ENCODE results near the gene KMT5C.

The KMT5C gene

GRCh38 chr19:55303477-55303876 is 36.2 kb upstream of the KMT5C start:
- DNase-seq (ENCODE audit: low read depth): no peak
- TF ChIP-seq, protein P1, sequence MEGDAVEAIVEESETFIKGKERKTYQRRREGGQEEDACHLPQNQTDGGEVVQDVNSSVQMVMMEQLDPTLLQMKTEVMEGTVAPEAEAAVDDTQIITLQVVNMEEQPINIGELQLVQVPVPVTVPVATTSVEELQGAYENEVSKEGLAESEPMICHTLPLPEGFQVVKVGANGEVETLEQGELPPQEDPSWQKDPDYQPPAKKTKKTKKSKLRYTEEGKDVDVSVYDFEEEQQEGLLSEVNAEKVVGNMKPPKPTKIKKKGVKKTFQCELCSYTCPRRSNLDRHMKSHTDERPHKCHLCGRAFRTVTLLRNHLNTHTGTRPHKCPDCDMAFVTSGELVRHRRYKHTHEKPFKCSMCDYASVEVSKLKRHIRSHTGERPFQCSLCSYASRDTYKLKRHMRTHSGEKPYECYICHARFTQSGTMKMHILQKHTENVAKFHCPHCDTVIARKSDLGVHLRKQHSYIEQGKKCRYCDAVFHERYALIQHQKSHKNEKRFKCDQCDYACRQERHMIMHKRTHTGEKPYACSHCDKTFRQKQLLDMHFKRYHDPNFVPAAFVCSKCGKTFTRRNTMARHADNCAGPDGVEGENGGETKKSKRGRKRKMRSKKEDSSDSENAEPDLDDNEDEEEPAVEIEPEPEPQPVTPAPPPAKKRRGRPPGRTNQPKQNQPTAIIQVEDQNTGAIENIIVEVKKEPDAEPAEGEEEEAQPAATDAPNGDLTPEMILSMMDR (conservative IDR thresholded peaks at IDR 0.05; ENCODE audit: low read depth, low read length): no peak
- no peak overlapping the region for H3K4me3 ChIP-seq (ENCODE audit: low read length)

DNA sequence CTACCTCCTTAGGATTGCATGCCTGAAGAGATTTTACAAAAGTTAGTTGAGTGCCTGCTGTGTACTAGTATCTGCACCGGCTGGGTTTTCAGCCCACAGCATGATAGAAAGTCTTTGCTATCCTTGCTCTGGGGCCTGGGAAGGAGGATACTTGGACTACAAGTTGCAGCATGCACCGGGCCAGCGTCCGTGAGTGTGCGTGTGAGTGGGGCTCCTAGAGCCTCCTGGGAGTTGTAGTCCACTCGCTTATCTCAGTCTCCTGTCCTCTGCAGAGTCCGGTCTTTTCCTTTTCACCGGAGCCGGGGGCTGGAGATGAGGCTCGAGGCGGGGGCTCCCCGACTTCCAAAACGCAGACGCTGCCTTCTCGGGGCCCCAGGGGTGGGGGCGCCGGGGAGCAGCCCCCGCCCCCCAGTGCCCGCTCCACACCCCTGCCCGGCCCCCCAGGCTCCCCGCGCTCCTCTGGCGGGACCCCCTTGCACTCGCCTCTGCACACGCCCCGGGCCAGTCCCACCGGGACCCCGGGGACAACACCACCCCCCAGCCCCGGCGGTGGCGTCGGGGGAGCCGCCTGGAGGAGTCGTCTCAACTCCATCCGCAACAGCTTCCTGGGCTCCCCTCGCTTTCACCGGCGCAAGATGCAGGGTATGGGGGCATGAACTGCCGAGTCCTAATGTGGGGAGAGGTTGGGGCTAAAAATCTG is 35.2 kb upstream of the KMT5C start:
- no peak overlapping the region for H3K4me3 ChIP-seq (ENCODE audit: low read length)
- no peak for DNase-seq (ENCODE audit: low read depth)

GRCh38 chr19:55304980-55305379 is 34.7 kb upstream of the KMT5C start:
- TF ChIP-seq, protein P1 (conservative IDR thresholded peaks at IDR 0.05; ENCODE audit: low read depth, low read length): no peak

More for the DNA sequence above, 35.2 kb upstream of the KMT5C start:
- TF ChIP-seq, protein P1 (conservative IDR thresholded peaks at IDR 0.05; ENCODE audit: low read depth, low read length): no peak

DNA sequence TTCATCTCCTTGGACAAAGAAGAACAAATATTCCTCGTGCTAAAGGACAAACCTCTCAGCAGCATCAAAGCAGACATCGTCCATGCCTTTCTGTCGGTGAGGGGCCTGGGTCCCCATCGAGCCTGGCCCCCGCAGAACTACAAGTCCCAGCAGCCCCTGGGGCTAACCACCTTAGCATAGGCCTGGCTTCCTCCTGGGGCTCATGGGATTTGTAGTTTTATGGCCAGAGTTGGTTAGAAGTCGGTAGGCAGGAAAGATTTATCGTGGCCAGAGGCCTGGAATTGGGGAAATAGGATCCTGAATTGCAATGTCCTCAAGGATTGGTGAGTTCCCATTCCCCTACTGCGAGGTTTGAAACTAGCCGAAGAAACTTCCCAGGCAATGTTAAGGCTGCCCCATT is 34.2 kb upstream of the KMT5C start:
- TF ChIP-seq, protein P1 (conservative IDR thresholded peaks at IDR 0.05; ENCODE audit: low read depth, low read length): no peak
- no peak overlapping the region for H3K4me3 ChIP-seq (ENCODE audit: low read length)
- no peak for DNase-seq (ENCODE audit: low read depth)

More at GRCh38 chr19:55304980-55305379, 34.7 kb upstream of the KMT5C start:
- H3K4me3 ChIP-seq (ENCODE audit: low read length): no peak overlapping the region
- no peak for DNase-seq (ENCODE audit: low read depth)

GRCh38 chr19:55305983-55306562 is 33.6 kb upstream of the KMT5C start:
- TF ChIP-seq, protein P1 (conservative IDR thresholded peaks at IDR 0.05; ENCODE audit: low read depth, low read length): no peak
- DNase-seq (ENCODE audit: low read depth): no peak
- no peak overlapping the region for H3K4me3 ChIP-seq (ENCODE audit: low read length)

DNA sequence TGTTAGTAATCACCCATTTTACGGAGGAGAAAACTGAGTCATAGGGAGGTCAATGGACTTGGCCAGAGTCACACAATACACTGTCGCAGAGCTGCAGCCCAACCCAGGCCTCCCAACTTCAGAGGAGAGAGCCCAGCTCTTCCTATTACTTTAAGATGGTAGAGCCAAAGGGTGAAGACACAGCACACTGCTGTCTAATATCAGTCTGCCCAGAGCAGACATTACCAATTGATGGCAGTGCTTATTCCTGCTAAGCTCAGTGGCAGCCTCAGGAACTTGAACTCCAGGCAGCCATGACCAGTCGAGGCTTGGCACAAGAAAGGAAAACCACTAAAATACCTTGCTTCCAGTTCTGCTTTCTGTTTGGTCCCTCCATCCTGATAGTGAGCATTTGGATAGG is 33.0 kb upstream of the KMT5C start:
- no peak overlapping the region for H3K4me3 ChIP-seq (ENCODE audit: low read length)
- DNase-seq (ENCODE audit: low read depth): no peak
- TF ChIP-seq, protein P1 (conservative IDR thresholded peaks at IDR 0.05; ENCODE audit: low read depth, low read length): no peak

DNA sequence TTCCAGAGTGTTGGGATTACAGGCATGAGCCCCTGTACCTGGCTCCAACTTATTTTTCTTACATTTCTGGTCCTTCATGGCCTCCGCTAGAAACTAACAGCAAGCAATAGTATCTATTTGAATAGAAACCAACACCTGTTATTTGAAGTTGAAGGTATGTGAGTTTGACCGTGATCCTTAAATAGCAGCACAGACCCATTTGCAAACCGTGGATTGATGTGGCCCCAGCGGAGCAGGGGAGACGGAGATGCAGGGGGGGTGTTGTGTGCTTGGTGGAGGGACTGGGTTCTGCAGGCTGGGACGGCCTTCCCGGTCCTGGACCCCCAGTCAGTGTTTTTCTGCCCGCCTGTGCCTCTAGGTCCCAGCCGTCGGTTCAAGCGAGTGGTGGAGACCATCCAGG is 31.4 kb upstream of the KMT5C start:
- no peak for DNase-seq (ENCODE audit: low read depth)
- TF ChIP-seq, protein P1 (conservative IDR thresholded peaks at IDR 0.05; ENCODE audit: low read depth, low read length): no peak

More for the DNA sequence above, 31.4 kb upstream of the KMT5C start:
- no peak overlapping the region for H3K4me3 ChIP-seq (ENCODE audit: low read length)
